ENCODE measurements around the gene VLDLR. TPM values are rescaled to one million over a fixed set of nuclear protein-coding genes. Genes with fewer than 3 reads are reported as not detected.
A peak's percentile ranks its signal among the peaks of the same experiment; 100 is the strongest.

Gene VLDLR
- total RNA-seq, 6 experiments from 2014 or later: 6.9 to 8.8 (median 8.1) TPM

DNA sequence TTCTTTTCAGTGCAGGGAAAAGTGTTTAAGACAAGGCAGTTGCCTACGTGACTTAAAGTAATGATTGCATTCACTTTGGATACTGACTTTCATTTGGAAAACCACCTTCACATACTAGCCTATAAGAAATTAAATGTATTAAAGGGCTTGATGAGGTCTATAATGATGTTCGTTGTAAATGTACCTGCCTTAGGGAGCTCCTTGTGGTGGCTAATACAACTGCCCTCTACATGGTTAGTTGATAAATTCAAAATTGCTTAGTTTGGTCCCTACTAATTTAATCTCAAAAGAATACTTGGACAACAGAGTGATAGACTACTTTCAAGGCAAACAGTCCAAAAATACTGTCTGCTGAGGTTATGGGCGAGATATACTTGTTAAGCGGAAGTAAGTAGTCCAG, 3.8 kb downstream of the VLDLR start:
- peaks cover 34% of the 10 kb centered on the region for H3K4me1 Mint-ChIP-seq (ENCODE audit: low read depth)
- H3K27ac Mint-ChIP-seq: no peak overlapping the region

DNA sequence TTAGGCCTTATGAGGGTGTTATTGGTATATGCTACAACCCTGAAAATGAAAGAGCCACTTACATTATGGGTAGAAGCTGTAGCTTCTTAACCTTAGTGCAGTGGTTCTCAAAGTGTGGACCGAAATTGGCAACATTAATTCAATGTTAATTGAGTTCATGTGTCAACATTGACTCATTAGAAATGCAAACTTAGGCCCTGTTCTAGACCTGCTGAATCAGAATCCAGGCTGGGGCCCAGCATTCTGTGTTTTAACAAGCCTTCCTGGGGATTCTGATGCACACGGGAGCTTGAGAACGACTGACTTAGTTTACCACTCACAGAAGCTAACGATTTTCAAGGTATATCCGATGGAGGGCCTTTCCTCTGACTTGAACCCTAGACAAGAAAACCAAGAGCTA, 7.3 kb downstream of the VLDLR start:
- Mint-ChIP-seq H3K27me3 (ENCODE audit: insufficient read depth) (no peaks in the 10 kb centered on the region; the same call in 1 of the 2 replicates), H3K27ac (no peak overlapping the region; the same call in 1 of the 2 replicates), H3K4me1 (ENCODE audit: low read depth) (peaks cover 15% of the 10 kb centered on the region; the same call in 1 of the 2 replicates), H3K4me3 (no peak overlapping the region), H3K9me3 (no peaks in the 10 kb centered on the region), H3K36me3 (ENCODE audit: low read depth) (no peaks in the 10 kb centered on the region)
- TF ChIP-seq, protein P1, sequence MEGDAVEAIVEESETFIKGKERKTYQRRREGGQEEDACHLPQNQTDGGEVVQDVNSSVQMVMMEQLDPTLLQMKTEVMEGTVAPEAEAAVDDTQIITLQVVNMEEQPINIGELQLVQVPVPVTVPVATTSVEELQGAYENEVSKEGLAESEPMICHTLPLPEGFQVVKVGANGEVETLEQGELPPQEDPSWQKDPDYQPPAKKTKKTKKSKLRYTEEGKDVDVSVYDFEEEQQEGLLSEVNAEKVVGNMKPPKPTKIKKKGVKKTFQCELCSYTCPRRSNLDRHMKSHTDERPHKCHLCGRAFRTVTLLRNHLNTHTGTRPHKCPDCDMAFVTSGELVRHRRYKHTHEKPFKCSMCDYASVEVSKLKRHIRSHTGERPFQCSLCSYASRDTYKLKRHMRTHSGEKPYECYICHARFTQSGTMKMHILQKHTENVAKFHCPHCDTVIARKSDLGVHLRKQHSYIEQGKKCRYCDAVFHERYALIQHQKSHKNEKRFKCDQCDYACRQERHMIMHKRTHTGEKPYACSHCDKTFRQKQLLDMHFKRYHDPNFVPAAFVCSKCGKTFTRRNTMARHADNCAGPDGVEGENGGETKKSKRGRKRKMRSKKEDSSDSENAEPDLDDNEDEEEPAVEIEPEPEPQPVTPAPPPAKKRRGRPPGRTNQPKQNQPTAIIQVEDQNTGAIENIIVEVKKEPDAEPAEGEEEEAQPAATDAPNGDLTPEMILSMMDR (IDR thresholded peaks at IDR 0.05): no peak
- DNase-seq: no peak

More for the DNA sequence above, 3.8 kb downstream of the VLDLR start:
- Mint-ChIP-seq H3K36me3 (ENCODE audit: low read depth) (no peaks in the 10 kb centered on the region), H3K9me3 (no peaks in the 10 kb centered on the region), H3K4me3 (no peak overlapping the region), H3K27me3 (ENCODE audit: insufficient read depth) (no peaks in the 10 kb centered on the region; the same call in none of the 2 replicates)
- TF ChIP-seq, protein P1 (IDR thresholded peaks at IDR 0.05): peak; percentile 26
- DNase-seq: no peak

DNA sequence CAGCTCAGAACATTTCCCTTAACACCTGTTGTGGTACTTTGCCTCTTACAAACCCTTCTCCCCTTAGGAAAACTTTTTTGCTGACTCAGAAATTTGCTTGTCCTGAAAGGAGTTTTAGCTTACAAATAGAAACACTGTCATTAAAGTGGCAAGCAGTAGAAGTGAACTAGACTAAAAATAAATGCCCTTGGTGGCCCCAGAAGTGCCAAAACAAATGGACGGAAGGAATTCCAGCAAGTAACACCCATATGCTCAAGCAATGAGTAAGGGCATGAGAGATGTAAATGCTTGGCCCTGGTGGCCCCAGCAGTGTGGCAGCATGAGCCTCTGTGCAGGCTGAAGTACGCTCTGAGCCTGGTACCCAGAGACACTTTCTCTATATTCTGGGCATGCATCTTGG, 8.6 kb downstream of the VLDLR start:
- Mint-ChIP-seq H3K4me1 (ENCODE audit: low read depth) (peaks cover 14% of the 10 kb centered on the region; the same call in 1 of the 2 replicates), H3K4me3 (no peak overlapping the region), H3K9me3 (no peaks in the 10 kb centered on the region), H3K27me3 (ENCODE audit: insufficient read depth) (peaks cover 2% of the 10 kb centered on the region), H3K27ac (no peak overlapping the region), H3K36me3 (ENCODE audit: low read depth) (no peaks in the 10 kb centered on the region)
- TF ChIP-seq, protein P1 (IDR thresholded peaks at IDR 0.05): no peak
- no peak for DNase-seq

DNA sequence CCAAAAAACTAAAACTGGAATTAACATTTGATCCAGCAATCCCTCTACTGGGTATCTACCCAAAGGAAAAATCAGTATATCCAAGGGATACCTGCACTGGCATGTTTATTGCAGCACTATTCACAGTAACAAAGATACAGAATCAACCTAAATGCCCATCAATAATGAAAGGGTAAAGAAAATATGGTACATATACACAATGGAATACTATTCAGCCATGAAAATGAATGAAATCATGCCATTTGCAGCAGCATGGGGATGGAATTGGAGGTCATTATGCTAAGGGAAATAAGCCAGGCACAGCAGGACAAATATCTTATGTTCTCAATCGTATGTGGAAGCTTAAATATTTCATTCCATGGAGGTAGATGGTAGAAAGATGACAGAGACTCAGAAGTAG, 9.7 kb downstream of the VLDLR start:
- Mint-ChIP-seq H3K9me3 (no peaks in the 10 kb centered on the region), H3K27ac (no peak overlapping the region), H3K36me3 (ENCODE audit: low read depth) (no peaks in the 10 kb centered on the region), H3K4me1 (ENCODE audit: low read depth) (peaks cover 14% of the 10 kb centered on the region; the same call in 1 of the 2 replicates), H3K4me3 (no peak overlapping the region), H3K27me3 (ENCODE audit: insufficient read depth) (peaks cover 2% of the 10 kb centered on the region)
- no peak for DNase-seq
- TF ChIP-seq, protein P1 (IDR thresholded peaks at IDR 0.05): no peak

DNA sequence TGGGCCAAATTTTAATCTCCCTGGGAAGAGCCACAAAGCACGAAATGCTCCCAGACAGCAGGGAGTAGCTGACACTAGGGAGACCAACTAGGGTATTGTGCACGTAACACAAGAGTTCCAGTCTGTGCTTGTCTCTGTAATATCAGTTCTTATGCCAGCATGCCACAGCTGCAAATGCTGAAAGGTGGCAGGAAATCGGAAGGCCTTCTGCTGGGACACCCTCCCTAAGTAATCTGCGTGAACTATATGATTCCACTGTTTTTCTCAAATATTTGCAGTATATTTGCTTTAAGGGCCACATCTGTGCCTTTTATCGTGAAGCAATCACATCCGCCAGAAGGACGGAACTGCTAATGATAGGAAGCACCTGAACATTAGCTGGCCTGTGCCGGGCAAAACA, 12.6 kb downstream of the VLDLR start:
- H3K27me3 Mint-ChIP-seq (ENCODE audit: insufficient read depth): peaks cover 2% of the 10 kb centered on the region; the same call in 1 of the 2 replicates
- H3K4me3 Mint-ChIP-seq: no peak overlapping the region
- no peak overlapping the region for H3K27ac Mint-ChIP-seq
- peaks cover 9% of the 10 kb centered on the region for H3K4me1 Mint-ChIP-seq (ENCODE audit: low read depth)
- no peaks in the 10 kb centered on the region for H3K9me3 Mint-ChIP-seq
- no peaks in the 10 kb centered on the region for H3K36me3 Mint-ChIP-seq (ENCODE audit: low read depth)
- TF ChIP-seq, protein P1 (IDR thresholded peaks at IDR 0.05): no peak
- no peak for DNase-seq

DNA sequence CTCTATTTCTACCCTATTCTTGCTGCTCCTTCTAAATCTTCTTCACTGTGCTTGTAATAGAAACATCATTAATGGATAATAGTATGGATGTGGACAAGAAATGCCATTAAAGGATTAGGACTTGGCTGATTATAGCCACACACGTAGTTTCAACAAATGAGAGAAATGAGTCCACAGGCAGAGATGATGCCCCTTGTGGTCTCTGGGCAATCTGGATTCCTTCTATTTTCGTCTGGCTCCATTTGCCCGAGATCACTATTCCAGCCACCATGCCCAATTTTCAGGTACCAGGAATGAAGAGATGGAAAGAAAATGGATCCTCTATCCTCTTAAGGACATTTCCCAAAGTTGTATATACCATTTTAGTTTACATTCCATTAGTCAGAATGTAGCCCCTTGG, 13.2 kb downstream of the VLDLR start:
- no peaks in the 10 kb centered on the region for H3K36me3 Mint-ChIP-seq (ENCODE audit: low read depth)
- peaks cover 12% of the 10 kb centered on the region for H3K4me1 Mint-ChIP-seq (ENCODE audit: low read depth)
- no peak overlapping the region for H3K27ac Mint-ChIP-seq
- H3K4me3 Mint-ChIP-seq: no peak overlapping the region
- H3K9me3 Mint-ChIP-seq: no peaks in the 10 kb centered on the region
- peaks cover 2% of the 10 kb centered on the region; the same call in 1 of the 2 replicates for H3K27me3 Mint-ChIP-seq (ENCODE audit: insufficient read depth)
- TF ChIP-seq, protein P1 (IDR thresholded peaks at IDR 0.05): no peak
- no peak for DNase-seq

Measured in HFFc6 (cell line).